ENCODE results near the gene AMELX.

Gene AMELX

GRCh38 chrX:11334165-11334564, 41.0 kb downstream of the AMELX start:
- no peaks in the 10 kb centered on the region for H3K9me3 ChIP-seq (ENCODE audit: control insufficient read depth, low read length)
- 83 to 91% methylated on average over 2 of the region's 2 CpGs for WGBS, 2 experiments

GRCh38 chrX:11336201-11336600, 43.0 kb downstream of the AMELX start:
- Histone ChIP-seq H3K4me1 (ENCODE audit: control insufficient read depth, insufficient read depth, low read length) (no peaks in the 10 kb centered on the region), H3K4me3 (ENCODE audit: insufficient read depth, low read depth, low read length) (no peak overlapping the region), H3K9me3 (ENCODE audit: control insufficient read depth, low read length) (no peaks in the 10 kb centered on the region), H3K27ac (ENCODE audit: insufficient read depth, low read depth, low read length, poor library complexity, severe bottlenecking) (no peak overlapping the region), H3K27me3 (ENCODE audit: control insufficient read depth, insufficient read depth, low read length, poor library complexity, severe bottlenecking) (no peaks in the 10 kb centered on the region), H3K36me3 (ENCODE audit: control insufficient read depth, insufficient read depth, low read length) (no peaks in the 10 kb centered on the region)
- 86 to 92% methylated on average over 1 to 2 of the region's 2 CpGs for WGBS, 2 experiments

More at GRCh38 chrX:11334165-11334564, 41.0 kb downstream of the AMELX start:
- Histone ChIP-seq H3K36me3 (ENCODE audit: control insufficient read depth, insufficient read depth, low read length) (no peaks in the 10 kb centered on the region), H3K27me3 (ENCODE audit: control insufficient read depth, insufficient read depth, low read length, poor library complexity, severe bottlenecking) (no peaks in the 10 kb centered on the region), H3K27ac (ENCODE audit: insufficient read depth, low read depth, low read length, poor library complexity, severe bottlenecking) (no peak overlapping the region), H3K4me3 (ENCODE audit: insufficient read depth, low read depth, low read length) (no peak overlapping the region), H3K4me1 (ENCODE audit: control insufficient read depth, insufficient read depth, low read length) (no peaks in the 10 kb centered on the region)

GRCh38 chrX:11337292-11338009, 44.2 kb downstream of the AMELX start:
- no peak overlapping the region for H3K27ac ChIP-seq (ENCODE audit: insufficient read depth, low read depth, low read length, poor library complexity, severe bottlenecking)
- WGBS, 2 experiments, result no CpG with 5 or more reads among the region's 1 CpG
- H3K36me3 ChIP-seq (ENCODE audit: control insufficient read depth, insufficient read depth, low read length), result no peaks in the 10 kb centered on the region
- no peak overlapping the region for H3K4me3 ChIP-seq (ENCODE audit: insufficient read depth, low read depth, low read length)
- H3K4me1 ChIP-seq (ENCODE audit: control insufficient read depth, insufficient read depth, low read length), result no peaks in the 10 kb centered on the region
- H3K9me3 ChIP-seq (ENCODE audit: control insufficient read depth, low read length), result no peaks in the 10 kb centered on the region
- no peaks in the 10 kb centered on the region for H3K27me3 ChIP-seq (ENCODE audit: control insufficient read depth, insufficient read depth, low read length, poor library complexity, severe bottlenecking)

GRCh38 chrX:11341274-11342201, 48.3 kb downstream of the AMELX start:
- Histone ChIP-seq H3K36me3 (ENCODE audit: control insufficient read depth, insufficient read depth, low read length) (no peaks in the 10 kb centered on the region), H3K4me1 (ENCODE audit: control insufficient read depth, insufficient read depth, low read length) (no peaks in the 10 kb centered on the region), H3K27me3 (ENCODE audit: control insufficient read depth, insufficient read depth, low read length, poor library complexity, severe bottlenecking) (no peaks in the 10 kb centered on the region), H3K27ac (ENCODE audit: insufficient read depth, low read depth, low read length, poor library complexity, severe bottlenecking) (no peak overlapping the region), H3K9me3 (ENCODE audit: control insufficient read depth, low read length) (no peaks in the 10 kb centered on the region), H3K4me3 (ENCODE audit: insufficient read depth, low read depth, low read length) (no peak overlapping the region)
- 94 to 95% methylated on average over 6 to 7 of the region's 10 CpGs for WGBS, 2 experiments

- Histone ChIP-seq H3K4me3 (ENCODE audit: insufficient read depth, low read depth, low read length) (no peak overlapping the region), H3K4me1 (ENCODE audit: control insufficient read depth, insufficient read depth, low read length) (no peaks in the 10 kb centered on the region), H3K9me3 (ENCODE audit: control insufficient read depth, low read length) (no peaks in the 10 kb centered on the region), H3K27ac (ENCODE audit: insufficient read depth, low read depth, low read length, poor library complexity, severe bottlenecking) (no peak overlapping the region), H3K27me3 (ENCODE audit: control insufficient read depth, insufficient read depth, low read length, poor library complexity, severe bottlenecking) (no peaks in the 10 kb centered on the region), H3K36me3 (ENCODE audit: control insufficient read depth, insufficient read depth, low read length) (no peaks in the 10 kb centered on the region)
Measured at GRCh38 chrX:11342673-11343072, 49.5 kb downstream of the AMELX start.

GRCh38 chrX:11346121-11346682, 53.0 kb downstream of the AMELX start:
- no peaks in the 10 kb centered on the region for H3K36me3 ChIP-seq (ENCODE audit: control insufficient read depth, insufficient read depth, low read length)
- H3K4me3 ChIP-seq (ENCODE audit: insufficient read depth, low read depth, low read length), result no peak overlapping the region
- H3K27me3 ChIP-seq (ENCODE audit: control insufficient read depth, insufficient read depth, low read length, poor library complexity, severe bottlenecking), result no peaks in the 10 kb centered on the region
- no peaks in the 10 kb centered on the region for H3K4me1 ChIP-seq (ENCODE audit: control insufficient read depth, insufficient read depth, low read length)
- H3K9me3 ChIP-seq (ENCODE audit: control insufficient read depth, low read length), result no peaks in the 10 kb centered on the region
- H3K27ac ChIP-seq (ENCODE audit: insufficient read depth, low read depth, low read length, poor library complexity, severe bottlenecking), result no peak overlapping the region
- 75 to 88% methylated on average over 1 to 2 of the region's 2 CpGs for WGBS, 2 experiments

- no peaks in the 10 kb centered on the region for H3K4me1 ChIP-seq (ENCODE audit: control insufficient read depth, insufficient read depth, low read length)
- H3K27me3 ChIP-seq (ENCODE audit: control insufficient read depth, insufficient read depth, low read length, poor library complexity, severe bottlenecking), result no peaks in the 10 kb centered on the region
- no peak overlapping the region for H3K4me3 ChIP-seq (ENCODE audit: insufficient read depth, low read depth, low read length)
- H3K9me3 ChIP-seq (ENCODE audit: control insufficient read depth, low read length), result no peaks in the 10 kb centered on the region
- H3K27ac ChIP-seq (ENCODE audit: insufficient read depth, low read depth, low read length, poor library complexity, severe bottlenecking), result no peak overlapping the region
- no peaks in the 10 kb centered on the region for H3K36me3 ChIP-seq (ENCODE audit: control insufficient read depth, insufficient read depth, low read length)
- WGBS, 2 experiments, result 78% methylated on average over 1 of the region's 3 CpGs; no CpG with 5 or more reads in 1 of the 2 experiments
Measured at GRCh38 chrX:11347300-11347699, 54.1 kb downstream of the AMELX start.

GRCh38 chrX:11349020-11349419, 55.8 kb downstream of the AMELX start:
- Histone ChIP-seq H3K36me3 (ENCODE audit: control insufficient read depth, insufficient read depth, low read length) (no peaks in the 10 kb centered on the region), H3K4me1 (ENCODE audit: control insufficient read depth, insufficient read depth, low read length) (no peaks in the 10 kb centered on the region), H3K9me3 (ENCODE audit: control insufficient read depth, low read length) (no peaks in the 10 kb centered on the region), H3K27me3 (ENCODE audit: control insufficient read depth, insufficient read depth, low read length, poor library complexity, severe bottlenecking) (no peaks in the 10 kb centered on the region), H3K4me3 (ENCODE audit: insufficient read depth, low read depth, low read length) (no peak overlapping the region), H3K27ac (ENCODE audit: insufficient read depth, low read depth, low read length, poor library complexity, severe bottlenecking) (no peak overlapping the region)
- WGBS, 2 experiments, result 100% methylated on average over 1 of the region's 1 CpG; no CpG with 5 or more reads in 1 of the 2 experiments

- WGBS, 2 experiments, result 90% methylated on average over 1 of the region's 2 CpGs; no CpG with 5 or more reads in 1 of the 2 experiments
- no peaks in the 10 kb centered on the region for H3K27me3 ChIP-seq (ENCODE audit: control insufficient read depth, insufficient read depth, low read length, poor library complexity, severe bottlenecking)
- H3K27ac ChIP-seq (ENCODE audit: insufficient read depth, low read depth, low read length, poor library complexity, severe bottlenecking), result no peak overlapping the region
- no peak overlapping the region for H3K4me3 ChIP-seq (ENCODE audit: insufficient read depth, low read depth, low read length)
- no peaks in the 10 kb centered on the region for H3K9me3 ChIP-seq (ENCODE audit: control insufficient read depth, low read length)
- H3K36me3 ChIP-seq (ENCODE audit: control insufficient read depth, insufficient read depth, low read length), result no peaks in the 10 kb centered on the region
- no peaks in the 10 kb centered on the region for H3K4me1 ChIP-seq (ENCODE audit: control insufficient read depth, insufficient read depth, low read length)
Measured at GRCh38 chrX:11349661-11350337, 56.6 kb downstream of the AMELX start.

Measured in ectodermal cell (in vitro differentiated cells).